Chondrocyte (in vitro differentiated cells): ENCODE measurements around the gene ARHGAP44. TPM values are rescaled to one million over a fixed set of nuclear protein-coding genes. Genes with fewer than 3 reads are reported as not detected.

Source experiments
- DNase-seq: peaks from one replicate; pipeline ENCODE4 v3.0.0; 2021; ENCODE audit warnings: mixed read lengths, low spot score
- H3K27ac Mint-ChIP-seq: one replicate; pipeline ENCODE4 v1.8.0; 2021; ENCODE audit warnings: mild to moderate bottlenecking, moderate library complexity, mixed read lengths; ENCODE audit not compliant: unreplicated experiment
- H3K27me3 Mint-ChIP-seq: 2 replicates; pipeline ENCODE4 v1.8.0; 2021; ENCODE audit warnings: low read depth, mixed read lengths
- H3K36me3 Mint-ChIP-seq: 2 replicates; pipeline ENCODE4 v1.8.0; 2021; ENCODE audit warnings: low read depth, mixed read lengths
- H3K4me1 Mint-ChIP-seq: 2 replicates; pipeline ENCODE4 v1.8.0; 2021; ENCODE audit warnings: low read depth, mild to moderate bottlenecking, mixed read lengths
- H3K4me3 Mint-ChIP-seq: one replicate; pipeline ENCODE4 v1.8.0; 2021; ENCODE audit warnings: mild to moderate bottlenecking, moderate library complexity, mixed read lengths; ENCODE audit not compliant: unreplicated experiment
- H3K9me3 Mint-ChIP-seq: 2 replicates; pipeline ENCODE4 v1.8.0; 2021; ENCODE audit warnings: low read depth, mixed read lengths
- CTCF ChIP-seq: fragments of 200-600 bp; sonication (generic); IDR thresholded peaks from 2 replicates; pipeline ENCODE4 v1.5.0; 2021; ENCODE audit warnings: antibody characterized with exemption, mild to moderate bottlenecking, moderate library complexity
- total RNA-seq: library from RNA; stranded (reverse); gene quantifications from 3 replicates; pipeline ENCODE4 v1.2.1, GENCODE V29; 2021

Gene ARHGAP44
- total RNA-seq, 1 donor from 2014 or later = 5.7 TPM

- Mint-ChIP-seq H3K27ac (no peak overlapping the region), H3K4me3 (no peak overlapping the region), H3K27me3 (no peaks in the 10 kb centered on the region), H3K9me3 (no peaks in the 10 kb centered on the region), H3K36me3 (peaks cover 43% of the 10 kb centered on the region), H3K4me1 (peaks cover 3% of the 10 kb centered on the region)
- TF ChIP-seq CTCF = no peak
- DNase-seq = no peak
Observed at GRCh38 chr17:13010959-13011358, 221.7 kb downstream of the ARHGAP44 start.

GRCh38 chr17:13014801-13015200, 225.5 kb downstream of the ARHGAP44 start:
- peak overlapping the region; percentile 53 for H3K27ac Mint-ChIP-seq
- H3K4me3 Mint-ChIP-seq = no peak overlapping the region
- H3K9me3 Mint-ChIP-seq = no peaks in the 10 kb centered on the region
- H3K4me1 Mint-ChIP-seq = peaks cover 20% of the 10 kb centered on the region
- no peak for DNase-seq
- no peaks in the 10 kb centered on the region for H3K27me3 Mint-ChIP-seq
- TF ChIP-seq CTCF = no peak
- peaks cover 35% of the 10 kb centered on the region for H3K36me3 Mint-ChIP-seq

GRCh38 chr17:13016881-13017654, 227.8 kb downstream of the ARHGAP44 start:
- DNase-seq = no peak
- Mint-ChIP-seq H3K9me3 (no peaks in the 10 kb centered on the region), H3K27ac (peak overlapping the region; percentile 91), H3K4me3 (peak overlapping the region; percentile 90), H3K4me1 (peaks cover 20% of the 10 kb centered on the region), H3K27me3 (no peaks in the 10 kb centered on the region), H3K36me3 (peaks cover 20% of the 10 kb centered on the region)
- TF ChIP-seq CTCF = no peak

- Mint-ChIP-seq H3K27me3 (no peaks in the 10 kb centered on the region), H3K4me3 (peak within 1 kb of the TSS; percentile 90), H3K36me3 (peaks cover 16% of the 10 kb centered on the region), H3K9me3 (no peaks in the 10 kb centered on the region), H3K27ac (peak within 1 kb of the TSS; percentile 98), H3K4me1 (peaks cover 20% of the 10 kb centered on the region)
- TF ChIP-seq CTCF = peak; percentile 30
- peak; percentile 99 for DNase-seq
Observed at GRCh38 chr17:13017655-13018459, 228.6 kb downstream of the ARHGAP44 start, which contains the start of gene ELAC2. Gene ELAC2, minus strand, starts transcription at chr17:13018027. Its CDS starts 80 bp downstream, at chr17:13017947.

GRCh38 chr17:13024016-13024415, 234.7 kb downstream of the ARHGAP44 start:
- Mint-ChIP-seq H3K9me3 (no peaks in the 10 kb centered on the region), H3K27me3 (peaks cover 6% of the 10 kb centered on the region), H3K36me3 (no peaks in the 10 kb centered on the region), H3K27ac (no peak overlapping the region), H3K4me1 (peaks cover 9% of the 10 kb centered on the region), H3K4me3 (no peak overlapping the region)
- DNase-seq = no peak
- no peak for TF ChIP-seq CTCF
